Gastroesophageal sphincter (tissue), 4 donors: ENCODE measurements around the gene GGT6. TPM values are rescaled to one million over a fixed set of nuclear protein-coding genes. Genes with fewer than 3 reads are reported as not detected.

Source experiments
- ATAC-seq: fragments of 150-250 bp; one replicate; pipeline ENCODE4 v1.9.1; 2016; ENCODE audit warnings: mild to moderate bottlenecking, moderate library complexity
- H3K27ac ChIP-seq, 4 donors: fragments of 200-600 bp; sonication (generic) in 3 of 4; 1 replicate in 3 of 4; 2 replicates in 1 of 4; pipeline ENCODE4 v1.5.1; 2016 to 2019
- H3K27me3 ChIP-seq: fragments of 200-600 bp; sonication (generic); one replicate; pipeline ENCODE4 v1.5.1; 2019
- H3K36me3 ChIP-seq, 2 donors: fragments of 200-600 bp; sonication (generic); one replicate each; pipeline ENCODE4 v1.5.1; 2019; ENCODE audit warnings: control low read depth in 1 of 2
- H3K4me1 ChIP-seq, 3 donors: fragments of 200-600 bp; sonication (generic); 1 replicate in 2 of 3; 2 replicates in 1 of 3; pipeline ENCODE4 v1.5.1; 2016 to 2019; ENCODE audit warnings: control low read depth in 2 of 3
- H3K4me3 ChIP-seq, 2 donors: fragments of 200-600 bp; sonication (generic); one replicate each; pipeline ENCODE4 v1.5.1; 2019; ENCODE audit warnings: mild to moderate bottlenecking in 1 of 2, moderate library complexity in 1 of 2
- H3K9me3 ChIP-seq, 3 donors: fragments of 200-600 bp; sonication (generic); one replicate each; pipeline ENCODE4 v1.5.1; 2017 to 2019; ENCODE audit warnings: control low read depth in 2 of 3
- EP300 ChIP-seq: sonication (generic); formaldehyde crosslinking; IDR thresholded peaks from one replicate; pipeline ENCODE4 v1.6.1; 2017; ENCODE audit warnings: antibody characterized with exemption, mild to moderate bottlenecking
- POLR2A ChIP-seq, 2 donors: fragments of 450-650 bp; IDR thresholded peaks; one replicate each; pipeline ENCODE4 v1.6.1; 2017; ENCODE audit warnings: antibody characterized with exemption in 2 of 2, mild to moderate bottlenecking in 2 of 2, moderate library complexity in 1 of 2
- POLR2AphosphoS5 ChIP-seq: sonication (generic); formaldehyde crosslinking; IDR thresholded peaks from one replicate; pipeline ENCODE4 v1.6.1; 2017; ENCODE audit warnings: antibody characterized with exemption
- WGBS, 2 donors: methylation state at CpG; one replicate each; pipeline ENCODE4 v1.1.5; 2018; ENCODE audit warnings: low coverage in 1 of 2; 5-methylcytosine and 5-hydroxymethylcytosine counted together
- total RNA-seq, 4 donors: library from RNA; depleted of rRNA; stranded (reverse); fragments of >200 nt; gene quantifications; one replicate each; pipeline ENCODE4 v1.1.0, GENCODE V29; 2016
- TF ChIP-seq, protein P1 (sequence below), 4 experiments: fragments of 200-600 bp in 2 of 4; fragments of 450-650 bp in 2 of 4; sonication (generic) in 1 of 4; IDR thresholded peaks; one replicate each; pipeline ENCODE4 v1.5.1; 2017 to 2019; ENCODE audit warnings: antibody characterized with exemption in 4 of 4, mild to moderate bottlenecking in 2 of 4, moderate library complexity in 2 of 4

The GGT6 gene
- total RNA-seq, 4 donors from 2014 or later: 0.27 to 5.9 (median 0.47) TPM; not detected in 1

GRCh38 chr17:4585638-4585994 lies 25.2 kb upstream of the GGT6 start:
- TF ChIP-seq POLR2A (IDR thresholded peaks at IDR 0.05): no peak
- no peak for TF ChIP-seq EP300
- TF ChIP-seq POLR2AphosphoS5: no peak
- TF ChIP-seq, protein P1, sequence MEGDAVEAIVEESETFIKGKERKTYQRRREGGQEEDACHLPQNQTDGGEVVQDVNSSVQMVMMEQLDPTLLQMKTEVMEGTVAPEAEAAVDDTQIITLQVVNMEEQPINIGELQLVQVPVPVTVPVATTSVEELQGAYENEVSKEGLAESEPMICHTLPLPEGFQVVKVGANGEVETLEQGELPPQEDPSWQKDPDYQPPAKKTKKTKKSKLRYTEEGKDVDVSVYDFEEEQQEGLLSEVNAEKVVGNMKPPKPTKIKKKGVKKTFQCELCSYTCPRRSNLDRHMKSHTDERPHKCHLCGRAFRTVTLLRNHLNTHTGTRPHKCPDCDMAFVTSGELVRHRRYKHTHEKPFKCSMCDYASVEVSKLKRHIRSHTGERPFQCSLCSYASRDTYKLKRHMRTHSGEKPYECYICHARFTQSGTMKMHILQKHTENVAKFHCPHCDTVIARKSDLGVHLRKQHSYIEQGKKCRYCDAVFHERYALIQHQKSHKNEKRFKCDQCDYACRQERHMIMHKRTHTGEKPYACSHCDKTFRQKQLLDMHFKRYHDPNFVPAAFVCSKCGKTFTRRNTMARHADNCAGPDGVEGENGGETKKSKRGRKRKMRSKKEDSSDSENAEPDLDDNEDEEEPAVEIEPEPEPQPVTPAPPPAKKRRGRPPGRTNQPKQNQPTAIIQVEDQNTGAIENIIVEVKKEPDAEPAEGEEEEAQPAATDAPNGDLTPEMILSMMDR (IDR thresholded peaks at IDR 0.05): no peak
- 100% methylated on average over 2 of the region's 7 CpGs; no CpG with 5 or more reads in 1 of the 2 donors for WGBS, 2 donors
- Histone ChIP-seq H3K4me1 (peaks cover 0 to 32% (median 5%) of the 10 kb centered on the region in 3 donors), H3K4me3 (peak overlapping the region in 1 of 2 donors; percentile 65), H3K27ac (peak overlapping the region in 3 of 4 donors; percentile 66 to 86 (median 76)), H3K9me3 (no peaks in the 10 kb centered on the region), H3K27me3 (peaks cover 54% of the 10 kb centered on the region), H3K36me3 (no peaks in the 10 kb centered on the region)
- no peak for ATAC-seq

- ATAC-seq: no peak
- H3K9me3 ChIP-seq: no peaks in the 10 kb centered on the region
- H3K4me3 ChIP-seq: peak overlapping the region; percentile 42 to 65
- peaks cover 0 to 32% (median 5%) of the 10 kb centered on the region in 3 donors for H3K4me1 ChIP-seq
- H3K27ac ChIP-seq: peak overlapping the region in 3 of 4 donors; percentile 66 to 86 (median 76)
- peaks cover 57% of the 10 kb centered on the region for H3K27me3 ChIP-seq
- WGBS, 2 donors: 80% methylated on average over 1 of the region's 57 CpGs; no CpG with 5 or more reads in 1 of the 2 donors
- no peaks in the 10 kb centered on the region for H3K36me3 ChIP-seq
- TF ChIP-seq, protein P1 (IDR thresholded peaks at IDR 0.05): no peak
- TF ChIP-seq EP300: no peak
- TF ChIP-seq POLR2A (IDR thresholded peaks at IDR 0.05): no peak
- no peak for TF ChIP-seq POLR2AphosphoS5
Observed at GRCh38 chr17:4584917-4585637, 24.7 kb upstream of the GGT6 start.

DNA sequence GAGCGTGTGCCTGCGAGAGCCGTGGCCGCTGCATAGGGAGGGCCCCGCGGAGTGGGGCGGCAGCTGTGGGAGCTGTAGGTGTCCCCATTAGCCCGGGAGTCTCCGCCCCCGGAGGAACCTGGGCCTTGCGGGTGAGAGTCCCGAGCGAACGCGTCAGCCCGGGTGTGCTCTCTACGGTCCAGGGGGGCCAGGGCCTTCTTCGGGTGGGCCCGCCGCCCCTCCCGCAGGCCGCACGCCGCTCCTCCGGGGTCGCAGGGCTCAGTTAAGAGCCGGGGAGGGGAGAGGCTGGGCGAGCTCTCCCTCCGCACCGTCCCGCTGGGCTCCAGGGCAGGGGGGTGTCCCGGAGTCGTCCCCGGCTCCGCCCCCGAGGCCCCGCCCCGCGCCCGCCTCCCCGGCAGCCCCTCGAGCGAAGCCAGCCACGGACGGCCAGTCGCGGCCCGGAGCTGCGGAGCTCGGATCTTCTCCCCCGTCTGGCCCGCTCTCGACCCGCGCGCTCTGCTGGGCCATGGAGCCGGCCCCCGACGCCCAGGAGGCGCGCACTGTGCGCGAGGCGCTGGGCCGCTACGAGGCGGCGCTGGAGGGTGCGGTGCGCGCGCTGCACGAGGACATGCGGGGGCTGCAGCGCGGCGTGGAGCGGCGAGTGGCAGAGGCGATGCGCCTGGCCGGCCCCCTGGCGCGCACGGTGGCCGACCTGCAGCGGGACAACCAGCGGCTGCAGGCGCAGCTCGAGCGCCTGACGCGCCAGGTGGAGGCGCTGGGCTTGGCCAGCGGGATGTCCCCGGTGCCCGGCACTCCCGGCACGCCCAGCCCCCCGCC lies 23.9 kb upstream of the GGT6 start, which contains the start of gene SMTNL2:
SMTNL2 (plus strand) TSS at position 429 of the 816 bp plus-strand sequence; CDS start at position 506, 77 bp downstream.
- WGBS, 2 donors: 0% methylated on average over 5 of the region's 100 CpGs; no CpG with 5 or more reads in 1 of the 2 donors
- H3K4me1 ChIP-seq: peaks cover 0 to 32% (median 5%) of the 10 kb centered on the region in 3 donors
- H3K27ac ChIP-seq: peak within 1 kb of the TSS in 3 of 4 donors; percentile 73 to 86 (median 76)
- H3K27me3 ChIP-seq: peaks cover 59% of the 10 kb centered on the region
- H3K4me3 ChIP-seq: peak within 1 kb of the TSS; percentile 42 to 65
- TF ChIP-seq POLR2AphosphoS5: no peak
- peak; percentile 19 to 21 for TF ChIP-seq POLR2A (IDR thresholded peaks at IDR 0.05)
- TF ChIP-seq, protein P1 (IDR thresholded peaks at IDR 0.05): peak in 1 of 4 experiments; percentile 9
- ATAC-seq: peak; percentile 69
- H3K9me3 ChIP-seq: no peaks in the 10 kb centered on the region
- no peaks in the 10 kb centered on the region for H3K36me3 ChIP-seq

DNA sequence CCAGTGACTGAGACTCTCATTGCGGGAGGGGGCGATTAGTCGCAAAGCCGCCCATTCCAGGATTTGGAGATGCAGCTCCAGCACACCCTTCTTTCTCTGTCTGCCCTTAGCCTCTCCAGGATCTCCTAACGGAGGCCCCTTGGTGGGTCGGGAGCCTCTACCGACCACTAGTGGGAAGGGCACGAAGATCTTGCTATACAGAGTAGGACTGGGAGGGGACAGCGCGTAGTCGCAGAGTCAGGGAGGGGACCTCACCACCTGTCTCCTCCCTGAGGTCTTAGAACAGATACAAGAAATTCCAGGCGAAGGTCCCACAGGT lies 23.4 kb upstream of the GGT6 start:
- peak overlapping the region in 3 of 4 donors; percentile 73 to 86 (median 76) for H3K27ac ChIP-seq
- 12% methylated on average over 6 of the region's 12 CpGs; no CpG with 5 or more reads in 1 of the 2 donors for WGBS, 2 donors

More for the DNA sequence above, 23.4 kb upstream of the GGT6 start:
- ATAC-seq: peak; percentile 65
- H3K36me3 ChIP-seq: no peaks in the 10 kb centered on the region
- TF ChIP-seq EP300: no peak
- TF ChIP-seq, protein P1 (IDR thresholded peaks at IDR 0.05): peak in 3 of 4 experiments; percentile 17 to 63 (median 31)
- peaks cover 0 to 32% (median 5%) of the 10 kb centered on the region in 3 donors for H3K4me1 ChIP-seq
- H3K9me3 ChIP-seq: no peaks in the 10 kb centered on the region
- H3K27me3 ChIP-seq: peaks cover 59% of the 10 kb centered on the region
- H3K4me3 ChIP-seq: peak overlapping the region; percentile 42 to 65
